Kidney epithelial cell (primary cell): Measurements from ENCODE around the gene F2. TPM values are rescaled to one million over a fixed set of nuclear protein-coding genes. Genes with fewer than 3 reads are reported as not detected.

ENCODE experiments used
- DNase-seq: peaks from one replicate; pipeline ENCODE4 v3.0.0-alpha.2; 2010; ENCODE audit warnings: low read depth
- H3K27me3 ChIP-seq: 2 replicates; pipeline ENCODE4 v1.6.0; 2011; ENCODE audit warnings: low read length; ENCODE audit not compliant: control insufficient read depth, insufficient read depth
- H3K36me3 ChIP-seq: 2 replicates; pipeline ENCODE4 v1.5.1; 2011; ENCODE audit warnings: low read length; ENCODE audit not compliant: control insufficient read depth, insufficient read depth
- H3K4me3 ChIP-seq: 2 replicates; pipeline ENCODE4 v1.5.1; 2011; ENCODE audit warnings: low read depth, mild to moderate bottlenecking, control low read depth, low read length
- total RNA-seq: library from RNA; depleted of rRNA; stranded (reverse); fragments of >200 nt; gene quantifications from 2 replicates; pipeline ENCODE4 v1.2.3, GENCODE V29; 2015
- TF ChIP-seq, protein P1 (sequence below): IDR thresholded peaks from 2 replicates; pipeline ENCODE4 v1.5.1; 2011; ENCODE audit warnings: mild to moderate bottlenecking, moderate library complexity, low read length, control low read depth, inconsistent platforms; ENCODE audit not compliant: insufficient read depth, poor library complexity, severe bottlenecking

F2 gene
- total RNA-seq, 1 donor from 2014 or later: not detected

DNA sequence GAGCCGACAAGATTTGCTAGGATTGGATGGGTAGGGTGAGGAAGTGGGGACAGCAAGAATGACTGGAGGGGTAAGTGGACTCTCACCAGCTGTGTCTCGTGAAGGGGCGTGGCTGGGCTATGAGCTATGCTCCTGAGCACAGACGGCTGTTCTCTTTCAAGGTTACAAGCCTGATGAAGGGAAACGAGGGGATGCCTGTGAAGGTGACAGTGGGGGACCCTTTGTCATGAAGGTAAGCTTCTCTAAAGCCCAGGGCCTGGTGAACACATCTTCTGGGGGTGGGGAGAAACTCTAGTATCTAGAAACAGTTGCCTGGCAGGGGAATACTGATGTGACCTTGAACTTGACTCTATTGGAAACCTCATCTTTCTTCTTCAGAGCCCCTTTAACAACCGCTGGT, 19.9 kb downstream of the F2 start:
- DNase-seq: no peak
- no peaks in the 10 kb centered on the region for H3K27me3 ChIP-seq
- H3K4me3 ChIP-seq: no peak overlapping the region
- H3K36me3 ChIP-seq: no peaks in the 10 kb centered on the region
- TF ChIP-seq, protein P1, sequence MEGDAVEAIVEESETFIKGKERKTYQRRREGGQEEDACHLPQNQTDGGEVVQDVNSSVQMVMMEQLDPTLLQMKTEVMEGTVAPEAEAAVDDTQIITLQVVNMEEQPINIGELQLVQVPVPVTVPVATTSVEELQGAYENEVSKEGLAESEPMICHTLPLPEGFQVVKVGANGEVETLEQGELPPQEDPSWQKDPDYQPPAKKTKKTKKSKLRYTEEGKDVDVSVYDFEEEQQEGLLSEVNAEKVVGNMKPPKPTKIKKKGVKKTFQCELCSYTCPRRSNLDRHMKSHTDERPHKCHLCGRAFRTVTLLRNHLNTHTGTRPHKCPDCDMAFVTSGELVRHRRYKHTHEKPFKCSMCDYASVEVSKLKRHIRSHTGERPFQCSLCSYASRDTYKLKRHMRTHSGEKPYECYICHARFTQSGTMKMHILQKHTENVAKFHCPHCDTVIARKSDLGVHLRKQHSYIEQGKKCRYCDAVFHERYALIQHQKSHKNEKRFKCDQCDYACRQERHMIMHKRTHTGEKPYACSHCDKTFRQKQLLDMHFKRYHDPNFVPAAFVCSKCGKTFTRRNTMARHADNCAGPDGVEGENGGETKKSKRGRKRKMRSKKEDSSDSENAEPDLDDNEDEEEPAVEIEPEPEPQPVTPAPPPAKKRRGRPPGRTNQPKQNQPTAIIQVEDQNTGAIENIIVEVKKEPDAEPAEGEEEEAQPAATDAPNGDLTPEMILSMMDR: no peak

DNA sequence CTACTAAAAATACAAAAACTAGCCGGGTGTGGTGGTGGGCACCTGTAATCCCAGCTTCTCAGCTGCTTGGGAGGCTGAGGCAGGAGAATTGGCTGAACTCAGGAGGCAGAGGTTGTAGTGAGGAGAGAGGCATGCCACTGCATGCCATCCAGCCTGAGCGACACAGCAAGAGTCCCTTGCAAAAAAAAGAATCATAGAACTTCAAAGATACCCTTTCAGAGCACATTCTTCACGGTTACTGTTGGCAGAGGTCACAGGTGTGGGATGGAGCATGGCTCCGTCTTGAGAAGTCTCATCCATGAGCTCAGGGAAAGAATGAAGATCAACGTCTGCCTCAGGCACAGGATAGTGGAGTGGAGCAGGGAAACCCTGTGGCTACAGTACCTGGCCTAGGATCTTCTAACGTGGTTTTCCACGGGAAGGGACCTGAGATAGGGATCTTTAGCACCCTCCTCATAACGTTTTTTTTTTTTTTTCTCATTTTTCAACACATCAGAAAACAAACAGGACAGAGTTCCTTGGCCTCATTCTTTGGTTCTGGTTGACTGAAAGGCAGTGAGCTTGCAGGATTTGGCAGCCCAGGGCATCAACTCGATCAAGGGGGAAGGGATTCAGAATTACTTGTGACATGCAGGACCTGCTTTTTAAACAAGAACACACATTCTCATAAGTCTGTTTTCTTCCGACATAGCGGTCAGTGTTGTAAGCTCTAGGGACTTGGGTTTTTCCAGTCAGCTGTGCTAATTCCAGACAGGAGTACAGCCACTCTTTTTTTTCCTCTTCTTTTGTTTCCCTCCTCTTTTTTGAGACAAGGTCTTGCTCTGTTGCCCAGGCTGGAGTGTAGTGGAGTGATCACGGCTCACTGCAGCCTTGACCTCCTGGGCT, 22.8 kb downstream of the F2 start:
- H3K4me3 ChIP-seq: no peak overlapping the region

DNA sequence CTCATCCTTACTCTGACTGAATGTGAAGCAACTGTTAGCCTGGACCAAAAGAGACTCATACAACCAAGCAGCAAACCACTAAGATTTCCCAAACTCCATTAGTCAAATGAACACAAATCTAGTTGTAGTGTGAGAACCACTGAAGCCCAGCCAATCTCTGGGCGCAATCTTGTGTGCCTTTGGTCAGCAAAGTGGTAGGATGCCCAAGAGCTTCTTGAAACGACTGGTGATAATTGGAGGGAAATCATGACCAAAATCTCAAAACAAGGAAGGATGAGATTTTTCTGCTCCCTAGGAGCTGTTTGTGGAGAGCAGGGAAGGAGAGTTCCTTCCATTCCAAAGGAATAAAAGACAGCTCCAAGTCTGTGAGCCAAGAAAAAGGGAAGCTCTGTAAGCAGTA, 24.0 kb downstream of the F2 start:
- no peak for DNase-seq
- TF ChIP-seq, protein P1: no peak
- H3K27me3 ChIP-seq: no peaks in the 10 kb centered on the region
- H3K36me3 ChIP-seq: no peaks in the 10 kb centered on the region
- H3K4me3 ChIP-seq: no peak overlapping the region

More for the DNA sequence above, 22.8 kb downstream of the F2 start:
- DNase-seq: no peak
- H3K27me3 ChIP-seq: no peaks in the 10 kb centered on the region
- TF ChIP-seq, protein P1: no peak
- no peaks in the 10 kb centered on the region for H3K36me3 ChIP-seq

DNA sequence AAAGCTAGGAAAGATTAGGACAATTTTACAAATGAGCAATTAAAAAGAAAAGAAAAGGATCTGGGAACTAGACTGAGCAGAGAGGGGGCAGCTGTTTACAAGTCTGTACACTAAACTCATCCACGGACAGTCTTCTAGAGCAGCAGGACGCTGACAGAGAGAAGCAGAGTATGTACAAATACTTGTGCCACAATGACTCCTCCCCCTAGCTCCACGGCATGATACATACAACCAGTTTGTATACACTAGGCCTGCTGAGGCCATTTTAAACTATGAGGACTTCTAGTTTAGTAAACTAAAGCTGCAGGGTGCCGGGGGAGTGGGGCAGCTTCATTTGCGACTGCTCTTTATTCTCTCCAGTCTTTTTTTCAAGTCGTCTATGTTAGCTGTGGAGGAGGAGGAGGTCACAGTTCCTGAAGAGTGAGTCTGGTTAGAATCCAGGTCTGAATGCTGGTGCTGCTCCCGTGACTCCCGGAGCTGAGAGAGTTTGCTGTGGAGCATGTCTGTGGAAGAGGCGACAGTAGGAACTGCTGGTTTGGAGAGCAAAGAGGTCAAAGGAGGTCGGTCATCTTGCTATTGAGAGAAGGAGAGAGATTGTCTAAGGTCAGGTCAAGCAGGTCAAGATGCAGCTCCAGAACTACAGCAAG, 24.8 kb downstream of the F2 start:
- H3K4me3 ChIP-seq: no peak overlapping the region
- H3K27me3 ChIP-seq: no peaks in the 10 kb centered on the region
- H3K36me3 ChIP-seq: no peaks in the 10 kb centered on the region
- TF ChIP-seq, protein P1: no peak
- no peak for DNase-seq

DNA sequence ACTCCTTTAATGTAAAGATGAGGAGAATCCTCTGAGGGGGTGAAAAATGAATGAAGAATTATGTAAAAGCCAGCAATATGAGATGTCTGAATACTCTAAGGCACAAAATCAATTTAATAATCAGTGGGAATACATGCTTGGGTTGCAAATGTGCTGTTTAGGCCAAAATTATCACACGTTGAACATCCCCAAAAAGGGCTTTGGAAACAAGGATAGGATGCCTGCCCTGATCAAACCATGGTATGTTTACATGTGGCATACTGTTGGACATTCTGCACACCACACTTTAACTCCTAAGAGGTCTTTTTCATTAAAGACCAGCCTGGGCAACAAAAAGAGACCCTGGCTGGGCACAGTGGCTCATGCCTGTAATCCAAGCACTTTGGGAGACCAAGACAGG, 26.3 kb downstream of the F2 start:
- no peak for DNase-seq
- no peaks in the 10 kb centered on the region for H3K27me3 ChIP-seq
- H3K36me3 ChIP-seq: no peaks in the 10 kb centered on the region
- no peak overlapping the region for H3K4me3 ChIP-seq
- TF ChIP-seq, protein P1: no peak
